Spleen (tissue), 11 donors: Measurements from ENCODE around the gene MAPKBP1. TPM values are rescaled to one million over a fixed set of nuclear protein-coding genes. Genes with fewer than 3 reads are reported as not detected.

Experiments
- DNase-seq: peaks from one replicate; pipeline ENCODE4 v3.0.0-alpha.2; 2020
- H3K27ac ChIP-seq, 8 donors: fragments of 200-600 bp; sonication (generic) in 7 of 8; 1 replicate in 4 of 8; 2 replicates in 4 of 8; pipeline versions ENCODE4 v1.5.0 to v1.8.0; 2016 to 2021; ENCODE audit warnings: inconsistent platforms in 4 of 8, mild to moderate bottlenecking in 4 of 8, moderate library complexity in 1 of 8
- H3K27me3 ChIP-seq, 7 donors: fragments of 200-600 bp; sonication (generic) in 6 of 7; replicated peaks in 1 of 7; 1 replicate in 4 of 7; 2 replicates in 3 of 7; pipeline versions ENCODE4 v1.5.0 to v1.8.0; 2016 to 2021; ENCODE audit warnings: inconsistent platforms in 3 of 7, mild to moderate bottlenecking in 1 of 7
- H3K36me3 ChIP-seq, 6 donors: fragments of 200-600 bp; sonication (generic) in 5 of 6; 1 replicate in 4 of 6; 2 replicates in 2 of 6; pipeline versions ENCODE4 v1.5.0 to v1.8.0; 2016 to 2021; ENCODE audit warnings: inconsistent platforms in 2 of 6
- H3K4me1 ChIP-seq, 6 donors: fragments of 200-600 bp; sonication (generic) in 5 of 6; 1 replicate in 3 of 6; 2 replicates in 3 of 6; pipeline versions ENCODE4 v1.5.0 to v1.8.0; 2016 to 2021; ENCODE audit warnings: inconsistent platforms in 3 of 6
- H3K4me3 ChIP-seq, 8 donors: fragments of 200-600 bp; sonication (generic) in 7 of 8; 1 replicate in 4 of 8; 2 replicates in 4 of 8; pipeline versions ENCODE4 v1.5.0 to v1.8.0; 2016 to 2021; ENCODE audit warnings: inconsistent platforms in 4 of 8, mild to moderate bottlenecking in 4 of 8, moderate library complexity in 2 of 8
- H3K9me3 ChIP-seq, 8 donors: fragments of 200-600 bp; sonication (generic) in 7 of 8; 1 replicate in 4 of 8; 2 replicates in 4 of 8; pipeline versions ENCODE4 v1.5.0 to v1.8.0; 2016 to 2021; ENCODE audit warnings: inconsistent platforms in 4 of 8
- CTCF ChIP-seq, 11 experiments: fragments of 200-600 bp in 7 of 11; fragments of 450-650 bp in 4 of 11; sonication (generic) in 4 of 11; IDR thresholded peaks in 8 of 11; conservative IDR thresholded peaks in 3 of 11; 1 replicate in 7 of 11; 2 replicates in 4 of 11; pipeline versions ENCODE4 v1.4.0 to v1.8.0; 2016 to 2021; ENCODE audit warnings: antibody characterized with exemption in 11 of 11, inconsistent platforms in 4 of 11, mild to moderate bottlenecking in 1 of 11
- POLR2A ChIP-seq, 3 donors: fragments of 450-650 bp; IDR thresholded peaks; one replicate each; pipeline ENCODE4 v1.5.1; 2017; ENCODE audit warnings: antibody characterized with exemption in 3 of 3, mild to moderate bottlenecking in 1 of 3
- POLR2AphosphoS5 ChIP-seq, 3 donors: sonication (generic); formaldehyde crosslinking; IDR thresholded peaks; one replicate each; pipeline ENCODE4 v1.5.1; 2017; ENCODE audit warnings: antibody characterized with exemption in 3 of 3
- WGBS, 5 donors: extraction: QIAGEN DNeasy Blood & Tissue Kit in 3 of 5; methylation state at CpG; one replicate each; pipeline versions ENCODE4 v1.1.5 to v1.1.7; 2013 to 2018; 5-methylcytosine and 5-hydroxymethylcytosine counted together
- intact Hi-C: fragments of 100-400 bp; cut with DNase I; formaldehyde crosslinking; loops from one replicate; pipeline ENCODE4 v1.15.0; 2023; ENCODE audit warnings: low total_unique reads
- polyA plus RNA-seq, 3 donors: library from polyadenylated mRNA; stranded (reverse); fragments of 200-250 nt; gene quantifications; one replicate each; pipeline ENCODE4 v1.2.1, GENCODE V29; 2013
- total RNA-seq, 7 donors: library from RNA; depleted of rRNA in 3 of 7; stranded (reverse); fragments of >200 nt in 3 of 7; fragmentation: NEBNext Ultra II Directional in 4 of 7; extraction: Animal tissue kit (Norgen Biotek cat#: 25700) in 4 of 7; gene quantifications; one replicate each; pipeline versions ENCODE4 v1.1.0 to v1.2.1, GENCODE V29; 2016 to 2021
- donor health status: healthy with polysubstance abuse.
- donor health status: DM: no; HTN: no; CAD: no; lungs with moderate emphysema.
- donor health status: DM: no; HTN: no; CAD: no.
- donor health status: Bipolar disorder and iron deficiency.
- donor health status: healthy.
- donor health status: DM: no; HTN: no; CAD: no.
- donor health status: DM: yes; HTN: yes; CAD: no.

MAPKBP1 gene
- total and polyA plus RNA-seq, 10 donors: 2.4 to 44.5 (median 26.0) TPM

GRCh38 chr15:41841131-41841530 lies 66.8 kb downstream of the MAPKBP1 start:
- WGBS, 5 donors: 80 to 97% (median 92%) methylated on average over 1 to 10 of the region's 10 CpGs
- no peak overlapping the region for H3K27ac ChIP-seq
- no peak overlapping the region for H3K4me3 ChIP-seq
- intact Hi-C loops: no loop called here
- no peak for TF ChIP-seq POLR2AphosphoS5 (IDR thresholded peaks at IDR 0.05)
- TF ChIP-seq POLR2A (IDR thresholded peaks at IDR 0.05): no peak
- TF ChIP-seq CTCF (IDR thresholded peaks at IDR 0.05 in 8 of 11, conservative IDR thresholded peaks at IDR 0.05 in 3 of 11): no peak
- no peak for DNase-seq
- no peaks in the 10 kb centered on the region for H3K4me1 ChIP-seq
- H3K36me3 ChIP-seq: peaks cover 0 to 99% (median 43%) of the 10 kb centered on the region in 6 donors
- no peaks in the 10 kb centered on the region for H3K9me3 ChIP-seq
- H3K27me3 ChIP-seq: no peaks in the 10 kb centered on the region

- Histone ChIP-seq H3K4me1 (no peaks in the 10 kb centered on the region), H3K4me3 (no peak overlapping the region), H3K9me3 (no peaks in the 10 kb centered on the region), H3K27ac (no peak overlapping the region), H3K36me3 (peaks cover 0 to 99% (median 52%) of the 10 kb centered on the region in 6 donors), H3K27me3 (no peaks in the 10 kb centered on the region)
- TF ChIP-seq CTCF (IDR thresholded peaks at IDR 0.05 in 8 of 11, conservative IDR thresholded peaks at IDR 0.05 in 3 of 11) (no peak), POLR2AphosphoS5 (IDR thresholded peaks at IDR 0.05) (no peak), POLR2A (IDR thresholded peaks at IDR 0.05) (no peak)
- DNase-seq: no peak
- intact Hi-C loops: no loop called here
- 77 to 86% (median 83%) methylated on average over 11 to 12 of the region's 12 CpGs for WGBS, 5 donors
Measured at GRCh38 chr15:41842229-41842628, 67.9 kb downstream of the MAPKBP1 start.

- intact Hi-C loops: no loop called here
- Histone ChIP-seq H3K27ac (no peak overlapping the region), H3K4me3 (no peak overlapping the region), H3K4me1 (no peaks in the 10 kb centered on the region), H3K9me3 (no peaks in the 10 kb centered on the region), H3K27me3 (no peaks in the 10 kb centered on the region), H3K36me3 (peaks cover 0 to 99% (median 59%) of the 10 kb centered on the region in 6 donors)
- TF ChIP-seq POLR2A (IDR thresholded peaks at IDR 0.05) (no peak), POLR2AphosphoS5 (IDR thresholded peaks at IDR 0.05) (peak in 2 of 3 donors; percentile 29 to 50), CTCF (IDR thresholded peaks at IDR 0.05 in 8 of 11, conservative IDR thresholded peaks at IDR 0.05 in 3 of 11) (no peak)
- no peak for DNase-seq
- 57 to 78% (median 63%) methylated on average over 4 to 10 of the region's 10 CpGs for WGBS, 5 donors
Measured at GRCh38 chr15:41843571-41843970, 69.3 kb downstream of the MAPKBP1 start.

- Histone ChIP-seq H3K27ac (no peak overlapping the region), H3K4me1 (no peaks in the 10 kb centered on the region), H3K4me3 (no peak overlapping the region), H3K36me3 (peaks cover 0 to 95% (median 63%) of the 10 kb centered on the region in 6 donors), H3K27me3 (no peaks in the 10 kb centered on the region), H3K9me3 (no peaks in the 10 kb centered on the region)
- 85 to 100% (median 89%) methylated on average over 2 to 12 of the region's 12 CpGs for WGBS, 5 donors
- intact Hi-C loops: no loop called here
- no peak for DNase-seq
- TF ChIP-seq POLR2AphosphoS5 (IDR thresholded peaks at IDR 0.05) (no peak), POLR2A (IDR thresholded peaks at IDR 0.05) (no peak), CTCF (IDR thresholded peaks at IDR 0.05 in 8 of 11, conservative IDR thresholded peaks at IDR 0.05 in 3 of 11) (no peak)
Measured at GRCh38 chr15:41844814-41845213, 70.5 kb downstream of the MAPKBP1 start.
